Omental fat pad (tissue), 4 donors: ENCODE results near the gene LGALS7. TPM values are rescaled to one million over a fixed set of nuclear protein-coding genes. Genes with fewer than 3 reads are reported as not detected.

ENCODE experiments used
- ATAC-seq: fragments of 150-250 bp; one replicate; pipeline ENCODE4 v1.9.1; 2016; ENCODE audit warnings: mild to moderate bottlenecking, moderate library complexity; ENCODE audit not compliant: low FRiP score
- DNase-seq: peaks from one replicate; pipeline ENCODE4 v3.0.0-alpha.2; 2019; ENCODE audit warnings: low spot score
- total RNA-seq, 4 donors: library from RNA; depleted of rRNA; stranded (reverse); fragments of >200 nt; gene quantifications; one replicate each; pipeline ENCODE4 v1.1.0, GENCODE V29; 2016
- TF ChIP-seq, protein P1 (sequence below), 3 donors: fragments of 450-650 bp; IDR thresholded peaks; one replicate each; pipeline ENCODE4 v1.5.1; 2016 to 2017; ENCODE audit warnings: antibody characterized with exemption in 3 of 3, mild to moderate bottlenecking in 3 of 3, moderate library complexity in 2 of 3

LGALS7 gene
- total RNA-seq, 4 donors from 2014 or later, result not detected

DNA sequence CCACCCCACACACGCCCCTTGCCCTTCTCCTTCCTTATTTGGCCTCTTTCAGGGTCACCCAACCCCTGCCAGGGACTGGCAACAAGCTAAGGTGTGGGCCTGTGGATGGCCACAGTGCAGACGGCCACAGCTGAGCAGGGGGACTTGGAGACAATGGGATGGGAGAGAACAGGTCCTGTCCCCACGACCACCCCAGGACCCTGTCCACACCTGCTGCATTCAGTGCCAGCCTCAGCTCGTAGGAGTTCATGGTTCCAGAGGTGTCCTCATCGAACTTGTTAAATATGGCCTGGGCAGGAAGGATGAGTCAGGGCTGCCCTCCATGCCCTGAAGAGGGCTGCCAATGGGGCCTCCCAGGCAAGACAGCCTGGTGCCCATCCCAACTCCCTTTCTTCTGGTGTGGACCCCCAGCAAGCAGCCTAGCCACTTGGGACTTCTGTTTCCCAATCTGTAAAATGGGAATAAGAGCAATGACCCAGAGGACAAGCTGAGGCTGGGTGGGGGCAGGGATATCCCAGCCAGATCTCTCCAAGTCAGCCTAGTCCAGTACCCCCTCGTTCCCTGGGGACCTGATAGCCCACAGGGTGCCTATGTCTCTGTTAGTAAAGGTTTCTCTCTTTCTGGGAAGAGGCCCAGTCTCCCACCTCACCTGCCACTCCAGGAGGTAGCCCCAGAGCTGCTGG is 39.7 kb downstream of the LGALS7 start:
- ATAC-seq (no peak), DNase-seq (no peak)
- TF ChIP-seq, protein P1, sequence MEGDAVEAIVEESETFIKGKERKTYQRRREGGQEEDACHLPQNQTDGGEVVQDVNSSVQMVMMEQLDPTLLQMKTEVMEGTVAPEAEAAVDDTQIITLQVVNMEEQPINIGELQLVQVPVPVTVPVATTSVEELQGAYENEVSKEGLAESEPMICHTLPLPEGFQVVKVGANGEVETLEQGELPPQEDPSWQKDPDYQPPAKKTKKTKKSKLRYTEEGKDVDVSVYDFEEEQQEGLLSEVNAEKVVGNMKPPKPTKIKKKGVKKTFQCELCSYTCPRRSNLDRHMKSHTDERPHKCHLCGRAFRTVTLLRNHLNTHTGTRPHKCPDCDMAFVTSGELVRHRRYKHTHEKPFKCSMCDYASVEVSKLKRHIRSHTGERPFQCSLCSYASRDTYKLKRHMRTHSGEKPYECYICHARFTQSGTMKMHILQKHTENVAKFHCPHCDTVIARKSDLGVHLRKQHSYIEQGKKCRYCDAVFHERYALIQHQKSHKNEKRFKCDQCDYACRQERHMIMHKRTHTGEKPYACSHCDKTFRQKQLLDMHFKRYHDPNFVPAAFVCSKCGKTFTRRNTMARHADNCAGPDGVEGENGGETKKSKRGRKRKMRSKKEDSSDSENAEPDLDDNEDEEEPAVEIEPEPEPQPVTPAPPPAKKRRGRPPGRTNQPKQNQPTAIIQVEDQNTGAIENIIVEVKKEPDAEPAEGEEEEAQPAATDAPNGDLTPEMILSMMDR (IDR thresholded peaks at IDR 0.05), result no peak

DNA sequence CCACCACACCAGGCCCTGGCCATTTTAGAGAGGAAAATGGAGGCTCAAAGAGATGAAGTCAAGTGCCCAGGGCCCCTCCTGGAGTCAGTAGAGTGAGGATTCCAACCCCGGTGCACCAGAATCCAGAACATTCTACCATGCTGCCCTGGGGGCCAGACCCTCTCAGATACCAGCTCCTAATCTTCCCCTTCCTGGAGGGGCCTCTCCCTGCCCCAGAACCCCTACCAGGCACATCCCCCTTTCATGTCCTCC is 40.1 kb downstream of the LGALS7 start:
- ATAC-seq, result no peak
- TF ChIP-seq, protein P1 (IDR thresholded peaks at IDR 0.05), result no peak
- DNase-seq, result no peak

DNA sequence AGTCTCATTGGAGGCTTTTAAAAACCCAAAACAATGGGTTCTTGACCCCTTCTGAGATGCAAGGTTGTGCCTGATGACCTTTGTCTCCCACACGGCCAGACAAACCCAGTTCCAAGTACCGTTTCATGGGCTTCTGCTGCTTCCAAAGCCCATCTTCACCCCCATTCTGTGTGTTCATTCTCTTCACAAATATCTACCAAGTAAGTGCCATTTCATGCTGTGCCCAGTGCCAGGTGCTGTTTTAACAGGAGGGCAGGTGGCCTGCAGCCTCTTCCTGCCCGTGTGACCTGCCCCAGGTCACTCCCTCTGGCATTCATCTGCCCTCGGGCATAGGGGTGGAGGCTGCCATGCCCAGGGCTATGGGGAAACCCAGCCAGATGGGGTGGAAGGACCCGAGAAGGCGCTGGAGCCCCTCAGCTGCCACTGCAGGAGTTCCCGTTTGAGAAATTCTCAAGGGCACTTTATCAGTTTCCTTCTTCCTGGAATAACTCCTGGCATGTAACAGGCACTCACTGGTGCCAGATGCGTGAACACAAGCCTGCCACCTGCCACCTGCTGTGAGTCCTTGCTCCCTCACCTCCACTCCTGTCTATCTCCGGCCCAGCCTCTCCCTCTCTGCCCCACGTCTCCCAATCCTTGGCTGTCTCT is 41.5 kb downstream of the LGALS7 start:
- TF ChIP-seq, protein P1 (IDR thresholded peaks at IDR 0.05), result no peak
- DNase-seq, result no peak
- ATAC-seq, result no peak

DNA sequence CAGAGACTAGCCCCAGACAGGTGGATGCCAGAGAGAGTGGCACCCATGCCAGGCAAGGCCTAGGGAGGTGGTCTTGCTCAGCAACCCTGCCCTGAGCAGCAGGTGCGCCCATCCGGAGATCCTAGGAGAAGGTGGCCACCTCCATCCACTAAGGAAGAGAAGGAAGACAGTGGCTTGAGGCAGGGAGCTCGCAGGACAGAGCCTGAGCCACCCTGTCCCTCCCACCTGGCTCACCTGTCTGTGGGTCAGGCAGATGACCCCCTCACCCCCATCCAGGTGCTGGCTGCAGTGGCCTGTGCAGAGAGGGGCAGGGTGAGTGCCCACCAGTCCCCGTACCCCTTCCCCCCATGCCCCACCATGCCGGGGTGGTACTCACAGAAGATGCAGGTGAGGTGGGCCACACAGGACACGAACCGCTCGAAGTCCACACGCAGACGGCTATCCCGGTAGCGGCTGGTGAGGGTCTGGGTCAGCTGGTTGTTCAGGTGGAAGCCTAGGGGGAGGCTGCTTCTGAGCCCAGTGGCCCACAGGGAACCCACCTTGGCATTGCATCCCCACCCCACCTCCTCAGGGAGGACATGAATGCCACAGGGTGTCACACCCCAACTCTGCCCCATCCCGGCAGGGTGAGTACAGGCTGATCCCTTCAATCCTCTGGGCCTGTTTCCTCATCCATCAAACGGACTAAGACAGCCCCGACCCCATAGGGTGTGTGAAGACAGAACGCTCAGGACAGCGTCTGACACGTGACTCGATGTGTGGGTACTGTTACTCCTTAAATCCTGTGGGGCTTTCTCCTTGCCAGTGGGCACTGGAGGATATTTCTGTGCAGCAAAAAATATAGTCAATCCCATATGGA is 42.4 kb downstream of the LGALS7 start:
- no peak for ATAC-seq
- no peak for DNase-seq
- TF ChIP-seq, protein P1 (IDR thresholded peaks at IDR 0.05), result no peak

DNA sequence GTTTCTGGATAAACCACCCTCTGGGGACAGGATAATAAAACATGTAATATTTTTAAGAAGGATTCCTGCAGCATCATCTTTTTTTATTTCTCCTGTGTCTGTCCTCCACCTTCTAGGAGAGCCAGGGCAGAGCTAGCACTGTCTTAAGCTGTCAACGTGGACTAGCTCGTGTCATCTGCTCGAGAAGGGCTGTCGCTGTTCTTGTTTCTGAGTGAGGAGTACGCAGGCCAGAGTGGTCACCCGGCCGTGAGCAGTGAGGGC is 42.9 kb downstream of the LGALS7 start:
- ATAC-seq, result no peak
- TF ChIP-seq, protein P1 (IDR thresholded peaks at IDR 0.05), result no peak

DNA sequence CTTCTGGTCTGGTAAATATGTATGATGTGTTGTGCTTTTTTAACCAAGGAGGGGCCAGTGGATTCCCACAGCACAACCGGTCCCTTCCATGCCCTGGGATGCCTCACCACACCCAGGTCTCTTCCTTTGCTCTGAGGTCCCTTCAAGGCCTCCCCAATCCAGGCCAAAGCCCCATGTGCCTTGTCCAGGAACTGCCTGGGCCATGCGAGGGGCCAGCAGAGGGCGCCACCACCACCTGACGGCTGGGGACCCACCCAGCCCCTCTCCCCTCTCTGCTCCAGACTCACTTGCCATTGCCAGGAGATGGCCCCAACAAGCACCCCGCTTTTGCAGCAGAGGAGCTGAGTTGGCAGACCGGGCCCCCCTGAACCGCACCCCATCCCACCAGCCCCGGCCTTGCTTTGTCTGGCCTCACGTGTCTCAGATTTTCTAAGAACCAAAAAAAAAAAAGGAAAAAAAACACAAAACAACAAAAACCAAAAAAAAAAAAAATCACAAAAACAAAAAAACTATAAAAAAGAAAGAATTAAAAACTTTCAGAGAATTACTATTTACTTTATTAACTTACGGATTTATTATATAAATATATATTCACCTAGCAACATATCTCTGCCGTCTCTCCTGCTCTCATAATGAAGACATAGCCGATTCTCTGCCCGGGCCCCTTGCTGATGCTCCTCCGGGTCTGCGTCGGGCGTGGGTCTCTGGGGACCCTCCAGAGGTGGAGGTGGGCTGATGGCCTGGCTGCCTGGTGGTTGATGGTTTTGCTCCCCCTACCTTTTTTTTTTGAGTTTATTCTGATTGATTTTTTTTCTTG is 43.5 kb downstream of the LGALS7 start:
- DNase-seq (peak; percentile 82), ATAC-seq (no peak)
- TF ChIP-seq, protein P1 (IDR thresholded peaks at IDR 0.05), result peak in 1 of 3 donors; percentile 13

More for the DNA sequence above, 42.9 kb downstream of the LGALS7 start:
- no peak for DNase-seq
